EH (cell line): ENCODE data around the gene TMEM255B.
A peak's percentile ranks its signal among the peaks of the same experiment; 100 is the strongest.

Experiments used
- DNase-seq: peaks from one replicate; pipeline ENCODE4 v3.0.0-alpha.2; 2015; ENCODE audit warnings: low read depth

Gene TMEM255B

DNA sequence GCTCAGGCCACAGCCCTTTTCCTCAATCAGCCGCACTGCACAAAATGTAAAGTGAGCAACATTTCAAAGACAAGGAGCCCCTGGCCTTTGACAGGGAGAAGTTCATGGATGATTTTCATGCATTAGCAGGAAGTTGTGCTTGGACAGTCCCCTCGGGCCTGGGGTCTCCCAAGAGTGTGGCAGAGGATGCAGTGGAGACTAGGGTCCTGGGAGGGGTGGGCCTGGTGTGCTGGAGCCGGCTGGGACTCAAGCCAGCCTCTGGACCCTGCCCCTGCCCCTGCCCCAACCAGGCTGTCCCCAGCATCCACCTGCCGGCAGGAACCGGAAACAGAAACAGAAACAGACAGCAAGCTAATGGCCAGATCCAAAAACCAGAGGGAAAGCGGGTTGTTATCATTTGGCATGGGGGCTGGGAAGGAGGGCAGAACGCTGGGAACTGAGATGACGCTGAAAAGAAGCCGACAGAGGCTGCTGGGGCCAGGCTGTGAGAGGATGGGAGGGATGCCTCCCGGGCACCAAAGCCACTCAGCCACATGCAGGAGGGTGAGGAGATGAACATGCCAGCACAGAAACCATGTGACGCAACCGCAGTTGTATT is 102.5 kb downstream of the TMEM255B start:
- peak; percentile 71 for DNase-seq

DNA sequence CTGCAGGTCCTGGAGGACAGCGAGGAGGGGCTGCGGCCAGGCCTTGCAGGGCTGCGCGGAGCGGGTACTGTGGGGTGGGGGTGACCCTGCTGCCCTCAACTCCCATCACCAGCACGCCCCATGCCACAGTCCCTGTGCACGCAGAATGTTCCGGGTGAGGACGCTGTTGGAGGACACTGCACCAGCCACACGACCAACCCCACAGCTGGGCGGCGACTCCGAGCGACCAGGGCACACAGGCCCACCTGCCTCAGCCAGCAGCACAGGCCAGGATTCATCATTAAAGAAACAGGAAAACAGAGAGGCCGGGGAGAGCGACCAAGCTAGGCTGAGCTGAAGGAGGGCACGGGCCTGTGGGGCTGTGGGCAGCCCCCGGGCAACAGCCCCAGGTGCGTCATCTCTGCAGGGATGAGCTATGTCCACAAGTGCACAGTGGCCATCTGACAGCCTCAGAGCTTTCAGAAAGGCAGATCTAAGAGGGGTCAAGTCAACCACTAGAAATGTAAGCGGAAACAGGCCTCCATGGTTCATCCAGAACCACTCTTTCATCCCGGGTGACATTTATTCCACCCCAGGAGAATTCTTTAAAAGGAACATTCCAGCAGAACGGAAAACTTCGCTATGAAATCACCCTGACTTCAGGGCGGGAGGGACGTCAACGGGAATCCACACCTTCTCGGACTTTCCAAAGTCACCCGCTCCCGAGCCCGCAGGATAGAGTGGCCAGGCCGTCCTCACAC is 103.3 kb downstream of the TMEM255B start:
- peak; percentile 55 for DNase-seq

DNA sequence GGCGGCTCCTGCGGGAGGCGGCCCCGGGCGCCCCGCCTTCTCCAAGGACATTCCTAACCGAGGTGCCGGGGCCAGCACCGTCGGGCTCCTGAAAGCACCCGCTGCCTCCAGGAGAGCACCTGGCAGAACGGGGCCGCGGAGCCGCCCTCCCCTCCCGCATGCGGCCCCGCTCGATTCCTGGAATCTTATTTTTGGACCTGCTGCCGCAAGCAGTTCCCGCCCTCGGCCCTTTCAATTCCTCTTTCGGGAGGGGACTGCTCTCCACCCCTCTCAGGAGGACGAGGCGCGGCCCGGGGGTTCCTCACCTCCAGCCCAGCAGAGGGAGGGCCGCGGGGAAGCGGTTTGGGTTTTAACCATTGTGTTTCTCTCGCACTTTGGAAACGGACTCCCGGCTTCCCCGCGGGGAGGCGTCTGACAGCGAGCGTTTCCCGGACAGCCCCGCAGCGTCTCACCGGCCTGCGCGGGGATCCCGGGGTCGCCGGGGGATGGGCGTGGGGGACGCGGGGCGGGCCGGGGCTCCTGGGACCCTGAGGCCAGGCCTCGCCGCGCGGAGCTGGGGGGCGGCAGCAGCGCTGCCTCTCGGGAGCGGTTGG is 104.0 kb downstream of the TMEM255B start:
- peak; percentile 47 for DNase-seq

DNA sequence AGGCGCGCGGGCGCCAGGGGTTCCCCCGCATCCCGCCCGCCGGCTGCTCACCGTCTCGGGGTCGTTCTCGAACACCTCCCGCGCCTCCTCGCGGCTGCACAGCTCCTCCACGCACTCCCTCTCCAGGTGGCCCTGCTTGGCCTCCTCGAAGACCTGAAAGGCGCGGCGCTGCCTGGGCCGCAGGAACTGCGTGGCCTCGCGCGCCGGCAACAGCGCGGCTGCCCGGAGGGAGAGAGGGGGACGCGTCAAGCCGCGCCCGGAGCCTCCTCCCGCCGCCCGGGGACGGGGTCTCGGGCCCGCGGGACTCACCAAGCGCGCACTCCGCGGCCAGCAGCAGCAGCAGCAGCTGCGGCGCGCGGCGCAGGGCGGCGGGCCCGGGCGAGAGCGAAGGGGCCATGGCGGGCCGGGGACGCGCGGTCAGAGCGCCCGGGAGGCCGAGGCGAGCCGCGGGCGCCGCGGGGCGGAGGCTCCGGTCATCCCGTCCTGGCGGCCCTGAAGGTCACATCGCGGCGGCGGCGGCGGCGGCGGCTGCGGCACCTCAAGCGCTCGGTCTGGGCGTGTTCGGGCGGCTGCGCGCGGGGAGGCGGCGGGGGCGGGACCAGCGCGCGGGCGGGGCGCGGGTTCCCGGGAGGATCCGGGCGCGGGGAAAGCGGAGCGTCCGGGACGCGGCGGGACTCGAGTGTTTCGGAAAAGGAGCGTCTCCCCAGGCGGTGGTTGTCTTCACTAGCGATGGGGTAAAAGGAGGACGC is 104.7 kb downstream of the TMEM255B start, which contains the start of gene GAS6:
Gene GAS6, minus strand, starts transcription at position 553 of the 749 bp plus-strand sequence. Its CDS starts 156 bp downstream, at position 397.
- peak; percentile 60 for DNase-seq

DNA sequence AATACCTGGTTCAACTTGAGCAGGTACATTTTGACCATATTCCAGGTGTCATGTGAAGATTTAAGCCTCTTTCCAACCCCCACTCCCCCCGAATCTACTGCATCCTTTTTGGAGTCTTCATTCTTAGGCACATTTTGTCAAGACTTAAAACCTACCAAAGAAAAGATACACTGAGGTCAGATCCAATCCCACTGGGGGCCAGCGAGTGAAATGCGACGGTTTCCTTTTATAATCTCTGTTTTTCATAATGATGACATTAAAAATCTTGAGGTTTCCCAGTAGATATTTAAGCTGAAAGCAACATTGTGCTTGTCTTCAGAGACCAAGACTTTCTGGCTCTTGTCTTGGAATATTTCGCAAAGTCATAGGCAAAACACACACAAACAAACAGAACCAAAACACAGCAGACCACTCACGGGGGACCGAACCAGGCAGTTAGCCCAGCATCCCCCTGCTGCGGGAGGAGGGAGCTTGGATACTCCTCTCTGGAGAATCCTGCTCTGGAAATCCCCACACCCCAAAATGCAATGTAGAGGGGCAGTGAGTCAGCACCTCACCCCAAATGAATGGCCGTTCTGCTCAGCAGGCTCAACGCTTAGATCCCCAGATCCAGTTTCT is 105.4 kb downstream of the TMEM255B start:
- peak; percentile 28 for DNase-seq

DNA sequence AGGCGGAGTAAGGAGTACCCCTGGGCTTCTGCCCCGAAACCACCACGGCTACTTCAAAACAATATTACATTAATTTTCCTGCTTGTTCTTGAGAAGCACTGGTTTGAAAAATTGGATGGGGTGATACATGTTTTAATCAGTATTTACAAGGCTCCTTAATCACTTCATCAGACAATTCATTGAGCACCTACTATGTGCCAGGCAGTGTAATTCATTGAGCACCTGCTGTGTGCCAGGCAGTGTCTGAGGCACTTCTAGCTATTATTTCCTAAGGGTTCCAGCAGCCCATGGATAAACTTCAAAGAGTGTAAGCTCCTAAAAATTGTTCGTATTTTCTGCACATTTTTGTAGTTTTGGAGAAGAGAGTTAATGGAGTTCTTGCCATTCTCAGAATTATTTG is 106.4 kb downstream of the TMEM255B start:
- no peak for DNase-seq
